Esophagus (tissue), 2 donors: Measurements from ENCODE around the gene POLR3A. TPM values are rescaled to one million over a fixed set of nuclear protein-coding genes. Genes with fewer than 3 reads are reported as not detected.

Experiments used
- H3K27ac ChIP-seq, 2 donors: one replicate each; pipeline ENCODE4 v1.5.1; 2013; ENCODE audit warnings: low read depth in 2 of 2, mild to moderate bottlenecking in 2 of 2, inconsistent platforms in 1 of 2, low read length in 1 of 2, moderate library complexity in 1 of 2
- H3K27me3 ChIP-seq, 2 donors: one replicate each; pipeline ENCODE4 v1.6.1; 2013; ENCODE audit warnings: low read length in 2 of 2, control low read depth in 1 of 2, mild to moderate bottlenecking in 1 of 2; ENCODE audit not compliant: insufficient read depth in 2 of 2, control insufficient read depth in 1 of 2
- H3K36me3 ChIP-seq, 2 donors: one replicate each; pipeline ENCODE4 v1.6.1; 2013; ENCODE audit warnings: low read length in 1 of 2; ENCODE audit not compliant: control insufficient read depth in 2 of 2, insufficient read depth in 2 of 2
- H3K4me1 ChIP-seq, 2 donors: one replicate each; pipeline ENCODE4 v1.6.1; 2013; ENCODE audit warnings: low read length in 1 of 2; ENCODE audit not compliant: control insufficient read depth in 2 of 2, insufficient read depth in 2 of 2
- H3K4me3 ChIP-seq, 2 donors: one replicate each; pipeline ENCODE4 v1.5.1; 2013; ENCODE audit warnings: low read length in 2 of 2, mild to moderate bottlenecking in 2 of 2, low read depth in 1 of 2, moderate library complexity in 1 of 2
- H3K9me3 ChIP-seq, 2 donors: one replicate each; pipeline ENCODE4 v1.6.1; 2013; ENCODE audit warnings: mild to moderate bottlenecking in 2 of 2, low read depth in 1 of 2, low read length in 1 of 2, moderate library complexity in 1 of 2; ENCODE audit not compliant: control insufficient read depth in 2 of 2, insufficient read depth in 1 of 2
- WGBS, 2 donors: extraction: QIAGEN DNeasy Blood & Tissue Kit; methylation state at CpG; one replicate each; pipeline ENCODE4 v1.1.7; 2013; 5-methylcytosine and 5-hydroxymethylcytosine counted together
- polyA plus RNA-seq, 2 donors: library from polyadenylated mRNA; stranded (reverse); fragments of 200-250 nt; gene quantifications; one replicate each; pipeline ENCODE4 v1.2.3, GENCODE V29; 2013
- donor health status: healthy with polysubstance abuse.
- donor health status: Bipolar disorder and iron deficiency.

POLR3A gene
- polyA plus RNA-seq, 2 donors: 3.4 to 3.6 TPM

DNA sequence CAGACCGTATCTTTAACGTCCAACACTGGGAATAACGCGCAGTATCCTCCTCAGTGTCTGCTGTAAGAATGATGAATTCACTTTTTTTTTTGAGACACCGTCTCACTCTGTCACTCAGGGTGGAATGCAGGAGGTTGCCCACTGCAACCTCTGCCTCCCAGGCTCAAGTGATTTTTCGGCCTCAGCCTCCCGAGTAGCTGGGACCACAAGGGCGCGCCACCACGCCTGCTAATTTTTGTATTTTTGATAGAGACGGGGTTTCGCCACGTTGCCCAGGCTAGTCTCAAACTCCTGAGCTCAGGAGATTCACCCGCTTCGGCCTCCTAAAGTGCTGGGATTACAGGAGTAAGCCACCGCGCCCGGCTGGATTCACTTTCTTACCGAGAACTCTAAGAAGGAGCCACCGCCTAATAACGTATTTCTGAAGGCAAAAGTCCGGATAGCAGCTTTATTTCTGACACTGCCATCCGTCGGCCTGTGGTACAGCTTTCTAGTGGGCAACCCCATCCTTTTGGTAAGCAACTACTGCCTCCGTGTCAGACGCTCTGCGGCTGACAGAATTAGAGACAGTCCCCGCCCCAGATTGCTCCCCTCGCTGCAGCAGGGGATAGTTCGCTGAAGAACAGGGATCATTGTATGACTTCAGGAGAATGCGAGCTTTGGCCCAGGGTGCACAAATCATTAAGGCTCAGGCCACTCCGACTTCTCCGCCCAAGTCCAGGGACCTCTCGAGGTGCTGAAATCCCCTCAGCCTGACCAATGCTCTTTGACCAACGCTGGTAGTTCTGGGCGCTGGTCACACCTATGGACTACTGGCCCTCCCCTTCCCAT is 662 bp downstream of the POLR3A start:
- 35% methylated on average over 36 of the region's 36 CpGs for WGBS, 2 donors
- H3K4me3 ChIP-seq: peak overlapping the region; percentile 96 to 99
- H3K4me1 ChIP-seq: peaks cover 2 to 3% of the 10 kb centered on the region in 2 donors
- no peaks in the 10 kb centered on the region for H3K9me3 ChIP-seq
- H3K36me3 ChIP-seq: peaks cover 4 to 8% of the 10 kb centered on the region in 2 donors
- no peaks in the 10 kb centered on the region for H3K27me3 ChIP-seq
- peak overlapping the region in 1 of 2 donors; percentile 43 for H3K27ac ChIP-seq

DNA sequence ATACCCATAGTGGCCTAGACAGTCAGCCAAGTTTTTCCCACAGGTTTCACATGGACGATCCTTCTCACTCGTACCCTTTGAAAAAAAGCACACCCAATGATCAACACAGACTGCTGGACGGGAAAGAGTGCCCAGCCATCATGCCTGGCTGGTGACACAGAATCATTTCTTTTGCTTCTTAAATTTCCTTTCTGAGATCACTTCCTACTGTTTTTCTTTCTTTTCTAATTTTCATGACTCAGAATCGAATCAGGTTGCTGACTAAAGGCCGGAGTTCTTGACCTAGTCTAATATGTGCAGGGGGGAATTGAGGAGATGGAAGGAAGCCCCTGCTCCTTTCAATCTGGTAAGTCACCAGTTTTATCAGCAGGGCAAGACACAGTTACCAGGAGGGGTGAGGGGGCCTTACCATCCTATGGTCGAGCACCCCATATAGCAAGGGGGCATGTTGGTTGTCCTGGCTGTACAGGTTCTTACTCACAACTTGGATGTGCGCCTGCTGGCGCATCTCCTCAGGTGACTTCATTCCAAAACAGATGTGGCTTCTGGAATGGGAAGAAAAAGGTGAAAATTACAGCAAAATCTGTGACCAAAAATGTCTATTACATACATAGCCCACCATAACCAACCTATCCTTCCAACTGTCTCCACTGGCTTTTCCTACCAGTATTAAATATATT is 3.5 kb downstream of the POLR3A start:
- H3K9me3 ChIP-seq: no peaks in the 10 kb centered on the region
- H3K36me3 ChIP-seq: peaks cover 11 to 19% of the 10 kb centered on the region in 2 donors
- H3K4me3 ChIP-seq: no peak overlapping the region
- H3K27ac ChIP-seq: no peak overlapping the region
- H3K4me1 ChIP-seq: peaks cover 2 to 3% of the 10 kb centered on the region in 2 donors
- WGBS, 2 donors: 77 to 85% methylated on average over 8 of the region's 8 CpGs
- no peaks in the 10 kb centered on the region for H3K27me3 ChIP-seq

DNA sequence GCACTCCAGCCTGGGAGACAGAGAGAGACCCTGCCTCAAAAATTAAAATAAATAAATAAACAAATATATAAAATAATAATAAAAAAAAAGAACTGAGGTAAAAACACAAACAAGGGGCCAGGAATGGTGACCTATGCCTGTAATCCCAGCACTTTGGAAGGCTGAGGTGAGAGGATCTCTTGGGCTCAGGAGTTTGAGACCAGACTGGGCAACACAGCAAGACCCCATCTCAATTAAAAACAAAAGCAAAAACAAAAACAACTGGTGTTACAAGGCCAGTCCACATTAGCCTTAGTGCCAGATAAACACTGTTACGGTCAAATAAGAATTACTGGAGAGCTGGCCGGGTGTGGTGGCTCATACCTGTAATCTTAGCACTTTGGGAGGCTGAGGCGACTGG is 5.6 kb downstream of the POLR3A start:
- Histone ChIP-seq H3K27ac (no peak overlapping the region), H3K27me3 (no peaks in the 10 kb centered on the region), H3K9me3 (no peaks in the 10 kb centered on the region), H3K4me1 (peaks cover 2 to 3% of the 10 kb centered on the region in 2 donors), H3K36me3 (peaks cover 11 to 22% of the 10 kb centered on the region in 2 donors), H3K4me3 (no peak overlapping the region)
- WGBS, 2 donors: 99 to 100% methylated on average over 3 of the region's 3 CpGs

DNA sequence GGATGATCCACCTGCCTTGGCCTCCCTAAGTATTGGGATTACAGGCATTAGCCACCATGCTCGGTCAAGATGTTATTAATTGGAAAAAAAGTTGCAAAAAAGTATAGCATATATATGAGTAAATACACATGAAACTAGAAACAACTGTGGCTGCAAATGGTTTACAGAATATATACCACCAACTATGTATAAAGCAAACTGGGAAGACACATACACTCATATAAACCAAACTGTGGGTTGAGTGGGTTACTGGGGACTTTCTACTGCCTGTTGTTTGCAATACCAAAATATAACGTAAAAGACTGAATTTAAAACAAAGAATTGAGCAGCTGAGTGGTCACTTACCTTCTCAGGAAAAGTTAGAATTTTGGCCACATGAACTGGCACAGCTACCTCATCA is 8.1 kb downstream of the POLR3A start:
- Histone ChIP-seq H3K27ac (no peak overlapping the region), H3K27me3 (no peaks in the 10 kb centered on the region), H3K9me3 (no peaks in the 10 kb centered on the region), H3K36me3 (peaks cover 18 to 31% of the 10 kb centered on the region in 2 donors), H3K4me3 (no peak overlapping the region), H3K4me1 (no peaks in the 10 kb centered on the region)
- 85 to 91% methylated on average over 2 of the region's 2 CpGs for WGBS, 2 donors

DNA sequence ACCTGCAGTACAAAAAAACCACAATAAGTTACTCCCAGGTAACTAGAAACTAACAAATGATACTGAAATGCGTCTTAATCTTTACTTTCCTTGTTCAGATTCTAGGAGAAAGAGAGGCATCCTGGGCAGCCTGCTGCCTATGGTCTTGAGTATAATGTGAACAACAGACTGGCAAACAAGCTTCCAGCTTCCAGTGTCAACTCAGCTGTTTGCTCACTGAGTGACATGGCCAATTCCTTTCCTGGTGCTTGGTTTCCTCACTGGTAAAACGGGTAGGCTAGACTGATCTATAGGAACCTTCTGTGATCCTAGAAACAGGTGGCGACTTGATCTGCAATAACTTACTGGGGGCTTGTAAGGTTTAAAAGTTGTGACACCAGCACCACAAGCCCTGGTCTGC is 10.1 kb downstream of the POLR3A start:
- Histone ChIP-seq H3K27me3 (no peaks in the 10 kb centered on the region), H3K4me3 (no peak overlapping the region), H3K9me3 (no peaks in the 10 kb centered on the region), H3K27ac (no peak overlapping the region), H3K4me1 (no peaks in the 10 kb centered on the region), H3K36me3 (peaks cover 14 to 26% of the 10 kb centered on the region in 2 donors)
- WGBS, 2 donors: 87 to 88% methylated on average over 3 of the region's 3 CpGs

DNA sequence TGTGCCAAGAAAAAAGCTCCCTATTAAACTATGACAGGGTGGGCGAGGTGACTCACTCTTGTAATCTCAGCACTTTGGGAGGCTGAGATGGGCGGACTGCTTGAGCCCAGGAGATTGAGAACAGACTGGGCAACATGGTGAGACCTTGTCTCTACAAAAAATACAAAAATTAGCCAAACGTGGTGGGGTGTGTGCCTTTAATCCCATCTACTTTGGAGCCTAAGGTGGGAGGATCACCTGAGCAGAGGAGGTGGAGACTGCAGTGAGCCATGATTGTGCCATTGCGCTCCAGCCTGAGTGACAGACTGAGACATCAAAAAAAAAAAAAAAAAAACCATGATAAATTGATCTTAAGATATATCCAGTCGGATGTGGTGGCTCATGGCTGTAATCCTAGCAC is 11.5 kb downstream of the POLR3A start:
- H3K4me3 ChIP-seq: no peak overlapping the region
- H3K36me3 ChIP-seq: peaks cover 17 to 24% of the 10 kb centered on the region in 2 donors
- H3K27me3 ChIP-seq: no peaks in the 10 kb centered on the region
- WGBS, 2 donors: 81 to 84% methylated on average over 5 of the region's 5 CpGs
- no peaks in the 10 kb centered on the region for H3K9me3 ChIP-seq
- H3K4me1 ChIP-seq: no peaks in the 10 kb centered on the region
- no peak overlapping the region for H3K27ac ChIP-seq

DNA sequence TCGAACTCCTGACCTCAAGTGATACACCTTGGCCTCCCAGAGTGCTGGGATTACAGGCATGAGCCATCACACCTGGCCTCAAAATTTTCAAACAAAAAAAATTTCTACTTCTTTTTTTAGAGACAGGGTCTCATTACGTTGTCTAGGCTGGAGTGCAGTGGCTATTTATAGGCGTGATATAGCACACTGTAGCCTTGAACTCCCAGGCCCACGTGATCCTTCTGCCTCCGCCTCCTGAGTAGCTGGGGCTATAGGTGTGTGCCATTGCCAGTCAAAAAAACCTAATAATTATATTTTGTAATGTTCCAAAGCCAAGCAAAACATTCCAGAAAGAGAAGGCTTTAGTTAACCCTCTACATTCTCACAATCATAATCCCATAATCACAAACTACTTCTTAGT is 13.8 kb downstream of the POLR3A start:
- Histone ChIP-seq H3K4me3 (no peak overlapping the region), H3K9me3 (no peaks in the 10 kb centered on the region), H3K27ac (no peak overlapping the region), H3K36me3 (peaks cover 19 to 30% of the 10 kb centered on the region in 2 donors), H3K27me3 (no peaks in the 10 kb centered on the region), H3K4me1 (no peaks in the 10 kb centered on the region)
- WGBS, 2 donors: 90 to 91% methylated on average over 5 of the region's 5 CpGs

DNA sequence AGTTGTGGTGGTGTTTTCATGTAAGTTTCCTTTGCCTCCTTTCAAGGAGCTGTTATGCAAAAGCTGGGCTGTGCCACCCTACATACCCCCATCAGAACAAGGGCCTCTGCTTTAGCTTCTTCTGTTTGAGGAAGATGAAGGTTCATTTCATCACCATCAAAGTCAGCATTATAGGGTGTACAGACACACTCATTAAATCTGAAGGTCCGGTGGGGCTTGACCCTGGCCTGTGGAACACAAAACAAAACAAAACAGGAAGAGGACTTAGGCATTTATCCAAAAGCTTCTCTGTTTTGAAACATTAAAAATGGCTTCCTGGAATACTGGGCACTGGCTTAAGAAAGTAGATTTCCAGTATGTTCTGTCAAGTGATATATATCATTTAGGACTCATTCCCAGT is 15.8 kb downstream of the POLR3A start:
- Histone ChIP-seq H3K4me1 (no peaks in the 10 kb centered on the region), H3K4me3 (no peak overlapping the region), H3K27me3 (no peaks in the 10 kb centered on the region), H3K9me3 (no peaks in the 10 kb centered on the region), H3K27ac (no peak overlapping the region), H3K36me3 (peaks cover 28 to 34% of the 10 kb centered on the region in 2 donors)
- WGBS, 2 donors: 73 to 75% methylated on average over 1 of the region's 1 CpG

DNA sequence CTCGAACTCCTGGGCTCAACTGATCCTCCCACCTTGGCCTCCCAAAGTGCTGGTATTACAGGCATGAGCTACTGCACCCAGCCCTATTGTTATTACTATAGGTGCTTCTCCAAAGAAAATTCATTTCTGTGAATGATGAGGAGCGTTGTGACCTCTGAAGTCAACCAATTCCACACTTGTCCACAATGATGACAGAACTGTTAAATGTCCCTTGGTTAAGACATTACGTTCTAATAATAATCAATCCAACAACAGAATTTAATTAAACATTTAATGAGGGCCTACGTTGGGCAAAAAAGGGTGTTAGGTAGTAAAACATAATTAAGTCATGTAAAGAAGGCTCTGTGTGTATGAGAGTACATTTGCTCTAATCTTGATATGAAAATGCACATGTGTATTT is 18.2 kb downstream of the POLR3A start:
- peaks cover 24 to 32% of the 10 kb centered on the region in 2 donors for H3K36me3 ChIP-seq
- WGBS, 2 donors: 94 to 96% methylated on average over 4 of the region's 4 CpGs

More for the DNA sequence above, 18.2 kb downstream of the POLR3A start:
- Histone ChIP-seq H3K4me3 (no peak overlapping the region), H3K27ac (no peak overlapping the region), H3K27me3 (no peaks in the 10 kb centered on the region), H3K4me1 (no peaks in the 10 kb centered on the region), H3K9me3 (no peaks in the 10 kb centered on the region)
